Measurements from ENCODE around the gene NEU2.

NEU2 gene

DNA sequence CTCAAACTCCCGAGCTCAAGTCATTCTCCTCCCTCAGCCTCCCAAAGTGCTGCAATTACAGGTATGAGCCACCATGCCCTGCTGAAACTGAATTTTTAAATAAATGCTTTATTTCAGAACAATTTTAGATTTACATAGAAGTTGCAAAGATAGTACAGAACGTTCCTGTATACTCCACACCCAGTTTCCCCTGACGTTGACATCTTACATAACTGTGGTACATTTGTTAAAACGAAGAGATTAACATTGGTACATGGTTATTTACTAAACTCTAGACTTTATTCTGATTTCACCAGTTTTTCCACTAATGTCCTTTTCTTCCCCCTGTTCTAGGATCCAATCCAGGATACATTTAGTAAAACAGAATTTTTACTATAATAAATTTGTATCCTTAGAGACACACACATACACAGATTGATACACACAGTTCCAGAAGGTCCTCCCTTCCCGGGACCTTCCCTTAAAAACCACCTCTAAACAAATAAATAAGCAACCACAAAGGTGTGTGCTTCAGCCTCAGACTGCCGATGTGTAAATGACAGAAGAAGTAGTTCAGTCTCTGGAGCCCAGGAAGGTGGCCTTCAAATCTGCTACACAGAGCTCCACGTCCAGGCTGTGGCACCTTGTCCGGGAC is 6.9 kb downstream of the NEU2 start:
- peaks cover 0 to 3% of the 10 kb centered on the region in 2 donors for H3K27me3 ChIP-seq (ENCODE audit: control insufficient read depth in 1 of 2, insufficient read depth in 2 of 2, low read length in 2 of 2)
- no peaks in the 10 kb centered on the region for H3K36me3 ChIP-seq (ENCODE audit: insufficient read depth, low read length)
- H3K27ac ChIP-seq (ENCODE audit: low read depth, low read length) = no peak overlapping the region
- no peak overlapping the region for H3K4me3 ChIP-seq (ENCODE audit: low read depth in 1 of 2, low read length in 2 of 2)
- H3K9me3 ChIP-seq (ENCODE audit: low read length) = no peaks in the 10 kb centered on the region
- H3K4me1 ChIP-seq (ENCODE audit: insufficient read depth, low read length) = no peaks in the 10 kb centered on the region
- H3K9ac ChIP-seq (ENCODE audit: low read length) = no peak overlapping the region

DNA sequence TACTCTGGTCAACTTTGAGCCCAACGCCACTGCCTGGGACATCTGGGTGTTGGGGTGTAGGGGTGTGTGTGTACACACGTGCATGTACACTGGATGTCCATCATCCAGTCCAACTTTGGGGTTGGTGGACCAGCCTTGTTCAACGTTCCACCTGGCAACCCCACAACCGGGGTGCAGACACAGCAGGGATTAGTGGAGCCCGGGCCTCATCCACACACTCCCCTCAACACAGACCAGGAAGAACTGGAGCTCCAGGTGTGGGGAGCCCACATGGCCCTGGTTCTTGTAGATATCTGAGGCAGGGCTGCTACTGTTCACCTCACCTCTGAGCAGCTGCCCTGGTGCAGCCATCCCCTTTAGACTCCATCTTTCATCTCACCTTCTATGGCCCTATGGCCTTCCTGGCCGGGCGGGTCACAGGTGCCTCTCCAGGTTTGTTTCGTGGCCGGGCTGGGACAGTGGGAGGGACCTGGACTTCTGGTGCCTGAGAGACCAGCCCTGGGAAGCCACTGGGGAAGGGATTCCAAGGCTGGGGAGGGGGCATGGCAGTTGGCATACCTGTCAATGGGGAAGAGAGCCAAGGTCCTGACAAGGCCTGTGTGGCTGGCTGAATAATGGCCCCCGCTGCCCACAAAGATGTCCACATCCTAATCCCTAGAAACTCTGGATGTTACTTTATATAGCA is 7.5 kb downstream of the NEU2 start:
- H3K27ac ChIP-seq (ENCODE audit: low read depth, low read length) = no peak overlapping the region

DNA sequence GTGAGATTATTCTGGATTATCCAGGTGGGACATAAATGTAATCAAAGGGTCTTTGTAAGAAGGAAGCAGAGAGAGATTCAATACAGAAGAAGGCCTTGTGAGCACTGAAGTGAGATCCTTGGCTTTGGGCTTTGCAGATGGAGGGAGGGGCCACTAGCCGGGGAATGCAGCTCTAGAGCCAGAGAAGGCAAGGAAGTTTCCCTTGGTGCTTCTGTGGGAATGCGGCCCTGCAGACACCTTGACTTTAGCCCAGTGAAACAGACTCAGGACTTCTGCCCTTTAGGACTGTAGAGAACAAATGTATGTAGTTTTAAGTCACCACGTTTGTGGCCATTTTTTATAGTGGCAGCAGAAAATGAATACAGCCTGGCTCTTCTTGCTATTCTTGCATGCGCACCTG is 8.1 kb downstream of the NEU2 start:
- no peak overlapping the region for H3K27ac ChIP-seq (ENCODE audit: low read depth, low read length)

More for the DNA sequence above, 7.5 kb downstream of the NEU2 start:
- Histone ChIP-seq H3K36me3 (ENCODE audit: insufficient read depth, low read length) (no peaks in the 10 kb centered on the region), H3K9ac (ENCODE audit: low read length) (no peak overlapping the region), H3K4me1 (ENCODE audit: insufficient read depth, low read length) (no peaks in the 10 kb centered on the region), H3K27me3 (ENCODE audit: control insufficient read depth in 1 of 2, insufficient read depth in 2 of 2, low read length in 2 of 2) (peaks cover 0 to 3% of the 10 kb centered on the region in 2 donors), H3K9me3 (ENCODE audit: low read length) (no peaks in the 10 kb centered on the region), H3K4me3 (ENCODE audit: low read depth in 1 of 2, low read length in 2 of 2) (no peak overlapping the region)

DNA sequence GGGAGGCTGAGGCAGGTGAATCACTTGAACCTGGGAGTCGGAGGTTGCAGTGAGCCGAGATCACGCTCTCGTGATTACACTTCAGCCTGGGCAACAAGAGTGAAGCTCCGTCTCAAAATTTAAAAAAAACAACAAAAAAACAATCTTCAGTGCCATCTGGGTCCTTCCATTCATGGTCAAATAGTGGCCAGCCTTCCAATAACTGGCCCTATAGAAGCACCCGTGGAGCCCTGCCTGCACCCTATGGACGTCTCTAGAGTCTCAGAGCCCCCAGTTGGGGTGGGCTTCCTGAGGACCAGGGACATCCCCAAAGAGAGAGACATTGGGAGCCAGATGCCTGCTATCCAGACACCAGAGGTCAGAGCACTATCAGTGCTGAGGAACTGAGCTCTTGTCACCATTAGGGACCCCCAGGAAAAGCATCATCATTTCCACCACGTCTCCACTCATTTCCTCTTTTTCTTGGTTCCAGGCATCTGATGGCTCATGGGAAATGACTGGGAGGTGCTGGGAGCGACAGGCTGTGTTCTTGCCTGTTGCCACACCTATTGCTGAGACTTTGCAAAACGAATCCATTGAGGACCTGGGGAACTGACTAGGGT is 9.4 kb downstream of the NEU2 start:
- no peaks in the 10 kb centered on the region for H3K36me3 ChIP-seq (ENCODE audit: insufficient read depth, low read length)
- H3K9me3 ChIP-seq (ENCODE audit: low read length) = no peaks in the 10 kb centered on the region
- no peak overlapping the region for H3K27ac ChIP-seq (ENCODE audit: low read depth, low read length)
- H3K4me1 ChIP-seq (ENCODE audit: insufficient read depth, low read length) = no peaks in the 10 kb centered on the region
- no peak overlapping the region for H3K4me3 ChIP-seq (ENCODE audit: low read depth in 1 of 2, low read length in 2 of 2)
- peaks cover 0 to 3% of the 10 kb centered on the region in 2 donors for H3K27me3 ChIP-seq (ENCODE audit: control insufficient read depth in 1 of 2, insufficient read depth in 2 of 2, low read length in 2 of 2)
- no peak overlapping the region for H3K9ac ChIP-seq (ENCODE audit: low read length)

More for the DNA sequence above, 8.1 kb downstream of the NEU2 start:
- H3K9ac ChIP-seq (ENCODE audit: low read length) = no peak overlapping the region
- no peaks in the 10 kb centered on the region for H3K36me3 ChIP-seq (ENCODE audit: insufficient read depth, low read length)
- no peaks in the 10 kb centered on the region for H3K9me3 ChIP-seq (ENCODE audit: low read length)
- H3K4me1 ChIP-seq (ENCODE audit: insufficient read depth, low read length) = no peaks in the 10 kb centered on the region
- no peak overlapping the region for H3K4me3 ChIP-seq (ENCODE audit: low read depth in 1 of 2, low read length in 2 of 2)
- H3K27me3 ChIP-seq (ENCODE audit: control insufficient read depth in 1 of 2, insufficient read depth in 2 of 2, low read length in 2 of 2) = peaks cover 0 to 3% of the 10 kb centered on the region in 2 donors

DNA sequence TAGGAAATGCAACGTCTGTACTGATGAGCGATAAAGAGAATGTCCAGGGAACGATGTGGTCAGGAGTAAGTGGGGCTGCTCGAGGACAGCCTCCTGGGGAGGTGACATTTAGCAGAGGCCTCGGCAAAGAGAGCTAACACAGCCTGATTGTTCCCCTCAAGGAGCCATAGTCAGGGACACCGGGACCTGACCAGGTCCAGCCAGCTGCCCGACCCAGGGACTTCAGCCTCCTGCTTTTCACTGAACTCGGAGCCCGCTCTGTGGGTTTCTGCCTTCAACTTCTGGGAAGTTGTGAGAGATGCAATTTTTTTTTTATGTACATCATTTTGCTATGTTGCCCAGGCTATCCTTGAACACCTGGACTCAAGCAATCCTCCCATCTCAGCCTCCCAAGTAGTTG is 10.1 kb downstream of the NEU2 start:
- H3K9ac ChIP-seq (ENCODE audit: low read length) = no peak overlapping the region
- no peaks in the 10 kb centered on the region for H3K36me3 ChIP-seq (ENCODE audit: insufficient read depth, low read length)
- H3K4me1 ChIP-seq (ENCODE audit: insufficient read depth, low read length) = no peaks in the 10 kb centered on the region
- no peaks in the 10 kb centered on the region for H3K9me3 ChIP-seq (ENCODE audit: low read length)
- no peak overlapping the region for H3K4me3 ChIP-seq (ENCODE audit: low read depth in 1 of 2, low read length in 2 of 2)
- H3K27ac ChIP-seq (ENCODE audit: low read depth, low read length) = no peak overlapping the region
- peaks cover 0 to 3% of the 10 kb centered on the region in 2 donors for H3K27me3 ChIP-seq (ENCODE audit: control insufficient read depth in 1 of 2, insufficient read depth in 2 of 2, low read length in 2 of 2)

DNA sequence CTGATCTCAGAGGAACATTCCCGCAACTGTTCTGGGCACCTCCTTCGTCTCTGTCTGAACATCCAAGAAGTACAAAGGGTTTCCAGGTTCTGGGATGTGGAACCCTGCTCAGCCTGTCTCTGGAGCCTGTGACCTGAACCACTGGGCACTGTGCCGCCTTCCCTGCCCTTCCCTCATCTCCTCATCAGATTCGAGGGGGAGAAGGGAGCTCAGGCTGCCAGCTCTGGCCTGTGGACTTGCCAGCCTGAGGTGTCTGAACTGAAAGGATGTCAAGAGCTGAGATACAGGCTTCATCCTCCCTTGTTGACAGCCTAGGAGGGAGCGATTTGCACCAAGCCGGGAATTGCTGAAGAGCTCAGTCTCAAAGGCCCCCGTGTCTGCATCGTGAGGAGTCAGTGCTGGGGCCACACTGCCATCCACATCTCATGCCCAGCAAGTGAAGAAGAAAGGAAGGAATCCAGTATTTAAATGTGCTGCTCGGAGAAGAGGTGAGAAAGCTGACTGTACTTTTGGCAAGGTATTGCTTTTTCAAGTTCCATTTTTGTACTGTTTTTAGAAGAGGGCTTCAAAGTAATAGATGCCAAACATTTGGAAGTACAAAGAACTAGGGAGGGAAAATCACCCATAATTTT is 12.6 kb downstream of the NEU2 start:
- no peak overlapping the region for H3K4me3 ChIP-seq (ENCODE audit: low read depth in 1 of 2, low read length in 2 of 2)
- peaks cover 0 to 3% of the 10 kb centered on the region in 2 donors for H3K27me3 ChIP-seq (ENCODE audit: control insufficient read depth in 1 of 2, insufficient read depth in 2 of 2, low read length in 2 of 2)
- no peak overlapping the region for H3K27ac ChIP-seq (ENCODE audit: low read depth, low read length)
- no peaks in the 10 kb centered on the region for H3K9me3 ChIP-seq (ENCODE audit: low read length)
- H3K36me3 ChIP-seq (ENCODE audit: insufficient read depth, low read length) = no peaks in the 10 kb centered on the region
- no peak overlapping the region for H3K9ac ChIP-seq (ENCODE audit: low read length)
- H3K4me1 ChIP-seq (ENCODE audit: insufficient read depth, low read length) = no peaks in the 10 kb centered on the region

DNA sequence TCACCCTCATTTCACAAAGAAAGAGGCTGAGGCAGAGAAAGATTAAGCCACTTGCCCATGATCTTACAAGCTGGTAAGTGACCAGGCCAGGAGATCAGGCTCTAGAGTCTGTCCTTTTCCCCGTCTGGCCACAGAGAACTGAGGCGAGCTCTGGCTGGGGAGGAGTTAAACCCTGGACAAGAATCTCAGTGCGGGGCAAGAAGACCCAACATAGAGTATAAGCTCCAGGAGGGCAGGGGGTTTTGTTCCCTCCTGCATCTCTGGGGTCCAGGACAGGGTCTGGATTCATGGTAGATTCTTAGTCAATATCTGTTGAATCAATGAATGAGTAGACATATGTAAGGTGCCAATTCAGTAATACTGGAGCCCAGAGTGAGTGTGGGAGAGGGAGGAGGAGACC is 14.7 kb downstream of the NEU2 start:
- Histone ChIP-seq H3K27ac (ENCODE audit: low read depth, low read length) (no peak overlapping the region), H3K4me1 (ENCODE audit: insufficient read depth, low read length) (no peaks in the 10 kb centered on the region), H3K9ac (ENCODE audit: low read length) (no peak overlapping the region), H3K4me3 (ENCODE audit: low read depth in 1 of 2, low read length in 2 of 2) (no peak overlapping the region), H3K9me3 (ENCODE audit: low read length) (no peaks in the 10 kb centered on the region), H3K36me3 (ENCODE audit: insufficient read depth, low read length) (no peaks in the 10 kb centered on the region), H3K27me3 (ENCODE audit: control insufficient read depth in 1 of 2, insufficient read depth in 2 of 2, low read length in 2 of 2) (no peaks in the 10 kb centered on the region)

DNA sequence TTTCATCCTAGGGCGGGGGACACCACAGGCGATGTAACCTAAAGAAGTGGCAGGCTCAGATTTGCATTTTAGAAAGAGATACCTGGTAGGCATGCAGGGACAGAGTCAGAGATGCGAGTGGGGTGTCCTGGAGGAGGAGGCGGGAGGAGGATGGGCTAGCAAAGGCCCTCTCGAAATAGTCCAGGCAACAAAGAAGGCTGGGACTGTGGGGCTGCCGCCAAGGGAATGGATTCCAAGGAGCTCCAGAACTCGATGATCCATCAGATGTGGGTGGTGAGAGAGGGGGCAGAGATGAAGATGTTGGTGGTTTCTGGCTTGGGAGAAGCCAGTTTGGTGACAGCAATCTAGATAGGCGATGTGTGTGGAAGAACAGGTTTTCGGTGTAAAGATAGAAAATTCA is 15.2 kb downstream of the NEU2 start:
- Histone ChIP-seq H3K4me3 (ENCODE audit: low read depth in 1 of 2, low read length in 2 of 2) (no peak overlapping the region), H3K27me3 (ENCODE audit: control insufficient read depth in 1 of 2, insufficient read depth in 2 of 2, low read length in 2 of 2) (no peaks in the 10 kb centered on the region), H3K9ac (ENCODE audit: low read length) (no peak overlapping the region), H3K36me3 (ENCODE audit: insufficient read depth, low read length) (no peaks in the 10 kb centered on the region), H3K27ac (ENCODE audit: low read depth, low read length) (no peak overlapping the region), H3K4me1 (ENCODE audit: insufficient read depth, low read length) (no peaks in the 10 kb centered on the region), H3K9me3 (ENCODE audit: low read length) (no peaks in the 10 kb centered on the region)

DNA sequence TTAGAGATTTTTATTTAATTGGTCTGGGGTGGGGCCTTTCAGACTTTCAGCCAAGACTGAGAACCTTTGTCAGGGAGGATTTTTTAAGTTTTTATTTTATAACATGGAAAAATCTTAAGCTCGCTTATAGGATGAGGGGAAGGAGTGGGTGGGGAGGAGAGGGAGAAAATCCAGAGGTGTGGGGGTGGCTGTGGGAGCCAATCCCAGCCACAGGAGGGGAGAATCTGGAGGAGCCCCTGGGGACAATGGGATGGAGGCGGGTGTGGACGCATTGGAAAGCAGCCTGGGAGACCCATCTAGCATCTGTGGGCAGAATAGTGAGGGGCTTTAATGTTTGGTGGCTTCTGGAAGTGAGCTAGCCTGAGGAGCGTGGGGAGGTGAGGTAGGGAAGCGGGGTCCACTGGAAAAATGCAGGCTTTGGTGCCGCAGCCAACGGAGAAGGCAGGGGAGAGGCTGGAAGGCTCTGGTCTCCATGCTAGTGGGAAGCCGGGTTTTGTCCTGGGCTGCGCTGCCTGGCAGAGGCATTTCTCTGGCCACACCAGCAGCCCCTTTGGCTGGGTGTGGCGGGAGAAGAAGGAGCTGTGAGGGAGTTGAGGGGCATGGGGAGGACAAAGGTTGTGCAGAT is 16.2 kb downstream of the NEU2 start:
- Histone ChIP-seq H3K9ac (ENCODE audit: low read length) (no peak overlapping the region), H3K9me3 (ENCODE audit: low read length) (no peaks in the 10 kb centered on the region), H3K4me1 (ENCODE audit: insufficient read depth, low read length) (peaks cover under 1% of the 10 kb centered on the region), H3K36me3 (ENCODE audit: insufficient read depth, low read length) (no peaks in the 10 kb centered on the region), H3K4me3 (ENCODE audit: low read depth in 1 of 2, low read length in 2 of 2) (no peak overlapping the region), H3K27me3 (ENCODE audit: control insufficient read depth in 1 of 2, insufficient read depth in 2 of 2, low read length in 2 of 2) (no peaks in the 10 kb centered on the region), H3K27ac (ENCODE audit: low read depth, low read length) (no peak overlapping the region)

DNA sequence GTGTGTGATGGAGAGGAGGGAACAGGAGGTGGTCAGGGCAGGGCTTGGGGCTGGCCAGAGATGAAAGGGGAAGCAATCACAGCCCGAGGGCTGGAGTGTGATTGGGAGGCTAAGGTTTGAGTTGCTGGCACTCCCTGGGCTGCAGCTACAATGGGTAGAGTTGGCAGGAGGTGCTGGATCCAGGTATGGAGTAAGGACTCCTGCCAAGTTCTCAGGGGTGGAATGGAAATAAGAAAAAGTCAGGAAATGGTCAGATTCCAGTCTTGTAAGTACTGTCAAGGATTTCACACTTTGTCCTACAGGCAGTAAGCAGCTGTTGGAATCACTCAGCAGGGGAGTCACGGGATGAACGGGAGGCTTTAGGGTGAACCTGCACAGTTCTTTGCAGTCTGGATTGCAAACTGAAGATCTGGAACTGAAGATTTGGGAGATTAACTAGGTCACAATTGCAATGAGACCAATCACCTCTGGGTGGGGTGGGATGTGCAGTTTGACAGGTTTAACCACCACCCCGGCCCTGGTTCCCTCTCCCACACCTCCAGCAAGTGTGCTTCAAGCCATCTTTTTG is 16.8 kb downstream of the NEU2 start:
- no peaks in the 10 kb centered on the region for H3K27me3 ChIP-seq (ENCODE audit: control insufficient read depth in 1 of 2, insufficient read depth in 2 of 2, low read length in 2 of 2)

More for the DNA sequence above, 16.8 kb downstream of the NEU2 start:
- Histone ChIP-seq H3K4me1 (ENCODE audit: insufficient read depth, low read length) (peaks cover 4% of the 10 kb centered on the region), H3K36me3 (ENCODE audit: insufficient read depth, low read length) (no peaks in the 10 kb centered on the region), H3K9ac (ENCODE audit: low read length) (no peak overlapping the region), H3K27ac (ENCODE audit: low read depth, low read length) (no peak overlapping the region), H3K4me3 (ENCODE audit: low read depth in 1 of 2, low read length in 2 of 2) (no peak overlapping the region), H3K9me3 (ENCODE audit: low read length) (no peaks in the 10 kb centered on the region)

Data from muscle layer of colon (tissue), 2 donors.